Caco-2 (cell line): ENCODE measurements around the gene GSS. TPM values are rescaled to one million over a fixed set of nuclear protein-coding genes. Genes with fewer than 3 reads are reported as not detected.

Experiments
- BruUV-seq: library from RNA; stranded (reverse); fragments of 400-500 nt; replicated peaks from 2 replicates; lab custom pipeline; 2021; lab: Mats Ljungman, UMichigan
- CTCF ChIA-PET: fragments of 300-600 bp; sonication (Branson Sonifier 250); formaldehyde crosslinking; loops from one replicate; lab custom pipeline; 2022; ENCODE audit warnings: antibody characterized with exemption; lab: Charles Lee
- POLR2A ChIA-PET: fragments of 300-600 bp; sonication (Branson Sonifier 250); formaldehyde crosslinking; loops from one replicate; lab custom pipeline; 2022; ENCODE audit warnings: antibody characterized with exemption; lab: Charles Lee
- DNase-seq, 2 experiments: peaks; one replicate each; pipeline versions ENCODE4 v3.0.0 to v3.0.0-alpha.2; 2020 to 2022
- H3K27me3 ChIP-seq: replicated peaks from 2 replicates; pipeline ENCODE4 v1.6.0; 2011; ENCODE audit warnings: low read length; ENCODE audit not compliant: control insufficient read depth, insufficient read depth
- H3K36me3 ChIP-seq: 2 replicates; pipeline ENCODE4 v1.5.1; 2011; ENCODE audit warnings: low read length; ENCODE audit not compliant: control insufficient read depth, insufficient read depth
- H3K4me1 ChIP-seq: fragments of 250-450 bp; sonication (Bioruptor Pico); 2 replicates; pipeline ENCODE4 v1.5.1; 2020; ENCODE audit warnings: mild to moderate bottlenecking
- H3K4me3 ChIP-seq: 2 replicates; pipeline ENCODE4 v1.5.1; 2011; ENCODE audit warnings: low read depth, mild to moderate bottlenecking, control low read depth, low read length
- H3K9me3 ChIP-seq: fragments of 250-450 bp; sonication (Bioruptor Pico); 2 replicates; pipeline ENCODE4 v1.5.1; 2020; ENCODE audit warnings: mild to moderate bottlenecking, moderate library complexity
- H3K27ac Mint-ChIP-seq: one replicate; pipeline ENCODE4 v1.8.0; 2022; ENCODE audit warnings: mixed read lengths; ENCODE audit not compliant: unreplicated experiment
- H3K27me3 Mint-ChIP-seq: one replicate; pipeline ENCODE4 v1.8.0; 2022; ENCODE audit warnings: mixed read lengths; ENCODE audit not compliant: insufficient read depth, unreplicated experiment
- H3K36me3 Mint-ChIP-seq: one replicate; pipeline ENCODE4 v1.8.0; 2022; ENCODE audit warnings: mild to moderate bottlenecking, mixed read lengths; ENCODE audit not compliant: insufficient read depth, unreplicated experiment
- H3K4me1 Mint-ChIP-seq: one replicate; pipeline ENCODE4 v1.8.0; 2022; ENCODE audit warnings: low read depth, mixed read lengths; ENCODE audit not compliant: unreplicated experiment
- H3K4me3 Mint-ChIP-seq: one replicate; pipeline ENCODE4 v1.8.0; 2022; ENCODE audit warnings: mild to moderate bottlenecking, moderate library complexity, mixed read lengths; ENCODE audit not compliant: unreplicated experiment
- H3K9me3 Mint-ChIP-seq: one replicate; pipeline ENCODE4 v1.8.0; 2022; ENCODE audit warnings: mixed read lengths; ENCODE audit not compliant: unreplicated experiment
- CTCF ChIP-seq, 2 experiments: fragments of 200-600 bp in 1 of 2; IDR thresholded peaks; 1 replicate in 1 of 2; 2 replicates in 1 of 2; pipeline versions ENCODE4 v1.5.1 to v1.8.0; 2011 to 2022; ENCODE audit warnings: antibody characterized with exemption in 1 of 2, control low read depth in 1 of 2, inconsistent platforms in 1 of 2, low read depth in 1 of 2, low read length in 1 of 2, mild to moderate bottlenecking in 1 of 2, moderate library complexity in 1 of 2; ENCODE audit not compliant: insufficient read depth in 1 of 2, severe bottlenecking in 1 of 2, unreplicated experiment in 1 of 2
- intact Hi-C: fragments of 100-400 bp; cut with micrococcal nuclease; formaldehyde crosslinking; loops from one replicate; pipeline ENCODE4 v1.10.0; 2022; ENCODE audit not compliant: unreplicated experiment
- total RNA-seq: library from RNA; stranded (reverse); gene quantifications from 2 replicates; pipeline ENCODE4 v1.2.3, GENCODE V29; 2022

Gene GSS
- total RNA-seq, 1 experiment from 2014 or later: 138 TPM

GRCh38 chr20:34997131-34997561 lies 41.5 kb upstream of the GSS start:
- Mint-ChIP-seq H3K36me3 (peaks cover 86% of the 10 kb centered on the region), H3K27ac (peak overlapping the region; percentile 27), H3K4me3 (no peak overlapping the region), H3K9me3 (no peaks in the 10 kb centered on the region), H3K4me1 (no peaks in the 10 kb centered on the region), H3K27me3 (no peaks in the 10 kb centered on the region)
- intact Hi-C loops: no loop called here
- DNase-seq: no peak
- Histone ChIP-seq H3K9me3 (no peaks in the 10 kb centered on the region), H3K4me3 (no peak overlapping the region), H3K4me1 (no peaks in the 10 kb centered on the region), H3K27me3 (no peaks in the 10 kb centered on the region), H3K36me3 (peaks cover 10% of the 10 kb centered on the region)
- no TSS peak for BruUV-seq
- POLR2A ChIA-PET: no interaction called here
- CTCF ChIA-PET: interaction anchor here (1.0 to 2.5 kb wide), 2 partner anchors 123 to 124 kb away, joined by 3 to 13 read pairs; no protein-coding TSS in a partner anchor
- TF ChIP-seq CTCF (IDR thresholded peaks at IDR 0.05; ENCODE audit: insufficient read depth in 1 of 2, low read depth in 1 of 2, low read length in 1 of 2, severe bottlenecking in 1 of 2, unreplicated experiment in 1 of 2): no peak

- Mint-ChIP-seq H3K27me3 (no peaks in the 10 kb centered on the region), H3K9me3 (no peaks in the 10 kb centered on the region), H3K36me3 (peaks cover 84% of the 10 kb centered on the region), H3K4me1 (no peaks in the 10 kb centered on the region), H3K4me3 (no peak overlapping the region), H3K27ac (peak overlapping the region; percentile 27)
- ChIA-PET CTCF (interaction anchor here (1.0 kb wide), 1 partner anchor 123 kb away, joined by 3 read pairs; no protein-coding TSS in a partner anchor), POLR2A (no interaction called here)
- H3K27me3 ChIP-seq: no peaks in the 10 kb centered on the region
- H3K4me3 ChIP-seq: no peak overlapping the region
- no peaks in the 10 kb centered on the region for H3K4me1 ChIP-seq
- TF ChIP-seq CTCF (IDR thresholded peaks at IDR 0.05; ENCODE audit: insufficient read depth in 1 of 2, low read depth in 1 of 2, low read length in 1 of 2, severe bottlenecking in 1 of 2, unreplicated experiment in 1 of 2): no peak
- intact Hi-C loops: no loop called here
- no peak for DNase-seq
- no peaks in the 10 kb centered on the region for H3K9me3 ChIP-seq
- H3K36me3 ChIP-seq: peaks cover 8% of the 10 kb centered on the region
- no TSS peak for BruUV-seq
Measured at GRCh38 chr20:34996243-34997028, 40.8 kb upstream of the GSS start.

- peaks cover 84% of the 10 kb centered on the region for H3K36me3 Mint-ChIP-seq
- Histone ChIP-seq H3K4me3 (no peak overlapping the region), H3K36me3 (peaks cover 8% of the 10 kb centered on the region), H3K9me3 (no peaks in the 10 kb centered on the region), H3K27me3 (no peaks in the 10 kb centered on the region), H3K4me1 (no peaks in the 10 kb centered on the region)
- intact Hi-C loops: no loop called here
- no peaks in the 10 kb centered on the region for H3K4me1 Mint-ChIP-seq
- ChIA-PET CTCF (interaction anchor here (0.6 kb wide), 1 partner anchor 166 kb away, joined by 3 read pairs; no protein-coding TSS in a partner anchor), POLR2A (no interaction called here)
- no peak for TF ChIP-seq CTCF (IDR thresholded peaks at IDR 0.05; ENCODE audit: insufficient read depth in 1 of 2, low read depth in 1 of 2, low read length in 1 of 2, severe bottlenecking in 1 of 2, unreplicated experiment in 1 of 2)
- H3K27me3 Mint-ChIP-seq: no peaks in the 10 kb centered on the region
- BruUV-seq: no TSS peak
- H3K9me3 Mint-ChIP-seq: no peaks in the 10 kb centered on the region
- no peak overlapping the region for H3K4me3 Mint-ChIP-seq
- no peak for DNase-seq
- no peak overlapping the region for H3K27ac Mint-ChIP-seq
Measured at GRCh38 chr20:34995696-34996095, 40.1 kb upstream of the GSS start.
